Stimulated activated CD8-positive, alpha-beta memory T cell treated with anti-CD3 and anti-CD28 coated beads, Interleukin-4, amount 100 ng/mL, for 48 hours (primary cell): ENCODE data around the gene CCDC137.

Experiments used
- DNase-seq: peaks from one replicate; pipeline ENCODE4 v3.0.0-alpha.2; 2020

Gene CCDC137

GRCh38 chr17:81683584-81684441, 17.3 kb downstream of the CCDC137 start, which contains the start of the genes ARL16 and HGS:
Gene ARL16, minus strand, starts transcription at chr17:81683797. Its CDS starts 44 bp downstream, at chr17:81683753.
Gene HGS, plus strand, starts transcription at chr17:81684011. Its CDS starts 56 bp downstream, at chr17:81684067.
- peak; percentile 98 for DNase-seq

- DNase-seq: no peak
These were observed 17.9 kb downstream of the CCDC137 start for GRCh38 chr17:81684442-81684911.

GRCh38 chr17:81685108-81685507, 18.6 kb downstream of the CCDC137 start:
- DNase-seq: peak; percentile 76

- no peak for DNase-seq
These were observed 20.1 kb downstream of the CCDC137 start for GRCh38 chr17:81686614-81687013.

GRCh38 chr17:81687770-81688541, 21.4 kb downstream of the CCDC137 start:
- DNase-seq: no peak

GRCh38 chr17:81688616-81689015, 22.1 kb downstream of the CCDC137 start:
- DNase-seq: no peak

GRCh38 chr17:81690066-81690465, 23.5 kb downstream of the CCDC137 start:
- DNase-seq: no peak

GRCh38 chr17:81690549-81690948, 24.0 kb downstream of the CCDC137 start:
- DNase-seq: no peak

- no peak for DNase-seq
These were observed 24.7 kb downstream of the CCDC137 start for GRCh38 chr17:81691196-81691595.

- no peak for DNase-seq
These were observed 25.1 kb downstream of the CCDC137 start for GRCh38 chr17:81691608-81692007.

GRCh38 chr17:81693509-81694210, 27.1 kb downstream of the CCDC137 start:
- DNase-seq: no peak

- DNase-seq: no peak
These were observed 28.3 kb downstream of the CCDC137 start for GRCh38 chr17:81694810-81695209.

GRCh38 chr17:81695211-81695610, 28.7 kb downstream of the CCDC137 start:
- DNase-seq: no peak

GRCh38 chr17:81695801-81696200, 29.3 kb downstream of the CCDC137 start:
- no peak for DNase-seq

GRCh38 chr17:81696218-81696941, 29.8 kb downstream of the CCDC137 start:
- DNase-seq: no peak

GRCh38 chr17:81697261-81698044, 30.9 kb downstream of the CCDC137 start:
- no peak for DNase-seq

- DNase-seq: no peak
These were observed 34.1 kb downstream of the CCDC137 start for GRCh38 chr17:81700353-81701287.

- DNase-seq: peak; percentile 47
These were observed 34.9 kb downstream of the CCDC137 start for GRCh38 chr17:81701288-81702071.
